Osteocyte (in vitro differentiated cells): ENCODE measurements around the gene CBX3. TPM values are rescaled to one million over a fixed set of nuclear protein-coding genes. Genes with fewer than 3 reads are reported as not detected.
A peak's percentile ranks its signal among the peaks of the same experiment; 100 is the strongest.
"Not testable (repeated sequence)": the region's sequence is repeated elsewhere in the genome, so short reads cannot be mapped to it uniquely, and the experiment has no call there.

Experiments used
- DNase-seq: peaks from one replicate; pipeline ENCODE4 v3.0.0; 2021; ENCODE audit warnings: mixed read lengths; ENCODE audit not compliant: unreplicated experiment; ENCODE audit errors: extremely low spot score
- H3K27ac Mint-ChIP-seq: one replicate; pipeline ENCODE4 v1.8.0; 2021; ENCODE audit warnings: mild to moderate bottlenecking, mixed read lengths; ENCODE audit not compliant: unreplicated experiment
- H3K27me3 Mint-ChIP-seq: one replicate; pipeline ENCODE4 v1.8.0; 2021; ENCODE audit warnings: mixed read lengths; ENCODE audit not compliant: unreplicated experiment
- H3K36me3 Mint-ChIP-seq: one replicate; pipeline ENCODE4 v1.8.0; 2021; ENCODE audit warnings: mixed read lengths; ENCODE audit not compliant: unreplicated experiment
- H3K4me1 Mint-ChIP-seq: one replicate; pipeline ENCODE4 v1.8.0; 2021; ENCODE audit warnings: mixed read lengths; ENCODE audit not compliant: unreplicated experiment
- H3K4me3 Mint-ChIP-seq: one replicate; pipeline ENCODE4 v1.8.0; 2021; ENCODE audit warnings: mild to moderate bottlenecking, moderate library complexity, mixed read lengths; ENCODE audit not compliant: unreplicated experiment
- H3K9me3 Mint-ChIP-seq: one replicate; pipeline ENCODE4 v1.8.0; 2021; ENCODE audit warnings: mixed read lengths; ENCODE audit not compliant: unreplicated experiment
- long read RNA-seq: library from polyadenylated mRNA; unstranded; transcript quantifications from one replicate; pipeline ENCODE4 v2.0.0, GENCODE V29; 2021
- total RNA-seq: library from RNA; stranded (reverse); gene quantifications from 2 replicates; pipeline ENCODE4 v1.2.1, GENCODE V29; 2021
- TF ChIP-seq, protein P1 (sequence below): fragments of 200-600 bp; sonication (generic); IDR thresholded peaks from 2 replicates; pipeline ENCODE4 v1.5.0; 2021; ENCODE audit warnings: antibody characterized with exemption, mild to moderate bottlenecking, moderate library complexity

The CBX3 gene
- 133 and 135 TPM in 2 replicates for total RNA-seq
- long read RNA-seq, transcript CBX3-203 (6 exons, 1,717 nt): minor isoform, 9 of 375 reads
- long read RNA-seq, transcript CBX3-202 (6 exons, 1,857 nt): major isoform, 289 of 375 reads
- long read RNA-seq, transcript CBX3-201 (6 exons, 2,128 nt): minor isoform, 37 of 375 reads
- long read RNA-seq, partial matches to known transcripts: 26 of 375 reads
- long read RNA-seq, other reads (novel, unspliced or antisense): 13 of 375 reads

- Mint-ChIP-seq H3K27ac (peak within 1 kb of the TSS; percentile 100), H3K4me1 (peaks cover 47% of the 10 kb centered on the region), H3K9me3 (no peaks in the 10 kb centered on the region), H3K27me3 (no peaks in the 10 kb centered on the region), H3K36me3 (peaks cover 49% of the 10 kb centered on the region), H3K4me3 (peak within 1 kb of the TSS; percentile 99)
- TF ChIP-seq, protein P1, sequence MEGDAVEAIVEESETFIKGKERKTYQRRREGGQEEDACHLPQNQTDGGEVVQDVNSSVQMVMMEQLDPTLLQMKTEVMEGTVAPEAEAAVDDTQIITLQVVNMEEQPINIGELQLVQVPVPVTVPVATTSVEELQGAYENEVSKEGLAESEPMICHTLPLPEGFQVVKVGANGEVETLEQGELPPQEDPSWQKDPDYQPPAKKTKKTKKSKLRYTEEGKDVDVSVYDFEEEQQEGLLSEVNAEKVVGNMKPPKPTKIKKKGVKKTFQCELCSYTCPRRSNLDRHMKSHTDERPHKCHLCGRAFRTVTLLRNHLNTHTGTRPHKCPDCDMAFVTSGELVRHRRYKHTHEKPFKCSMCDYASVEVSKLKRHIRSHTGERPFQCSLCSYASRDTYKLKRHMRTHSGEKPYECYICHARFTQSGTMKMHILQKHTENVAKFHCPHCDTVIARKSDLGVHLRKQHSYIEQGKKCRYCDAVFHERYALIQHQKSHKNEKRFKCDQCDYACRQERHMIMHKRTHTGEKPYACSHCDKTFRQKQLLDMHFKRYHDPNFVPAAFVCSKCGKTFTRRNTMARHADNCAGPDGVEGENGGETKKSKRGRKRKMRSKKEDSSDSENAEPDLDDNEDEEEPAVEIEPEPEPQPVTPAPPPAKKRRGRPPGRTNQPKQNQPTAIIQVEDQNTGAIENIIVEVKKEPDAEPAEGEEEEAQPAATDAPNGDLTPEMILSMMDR: no peak
- peak; percentile 95 for DNase-seq
These were observed at the start of gene CBX3 for GRCh38 chr7:26201247-26202018. Gene CBX3 (plus strand): TSS chr7:26201745. CDS start chr7:26202999, 1,254 bp downstream.

DNA sequence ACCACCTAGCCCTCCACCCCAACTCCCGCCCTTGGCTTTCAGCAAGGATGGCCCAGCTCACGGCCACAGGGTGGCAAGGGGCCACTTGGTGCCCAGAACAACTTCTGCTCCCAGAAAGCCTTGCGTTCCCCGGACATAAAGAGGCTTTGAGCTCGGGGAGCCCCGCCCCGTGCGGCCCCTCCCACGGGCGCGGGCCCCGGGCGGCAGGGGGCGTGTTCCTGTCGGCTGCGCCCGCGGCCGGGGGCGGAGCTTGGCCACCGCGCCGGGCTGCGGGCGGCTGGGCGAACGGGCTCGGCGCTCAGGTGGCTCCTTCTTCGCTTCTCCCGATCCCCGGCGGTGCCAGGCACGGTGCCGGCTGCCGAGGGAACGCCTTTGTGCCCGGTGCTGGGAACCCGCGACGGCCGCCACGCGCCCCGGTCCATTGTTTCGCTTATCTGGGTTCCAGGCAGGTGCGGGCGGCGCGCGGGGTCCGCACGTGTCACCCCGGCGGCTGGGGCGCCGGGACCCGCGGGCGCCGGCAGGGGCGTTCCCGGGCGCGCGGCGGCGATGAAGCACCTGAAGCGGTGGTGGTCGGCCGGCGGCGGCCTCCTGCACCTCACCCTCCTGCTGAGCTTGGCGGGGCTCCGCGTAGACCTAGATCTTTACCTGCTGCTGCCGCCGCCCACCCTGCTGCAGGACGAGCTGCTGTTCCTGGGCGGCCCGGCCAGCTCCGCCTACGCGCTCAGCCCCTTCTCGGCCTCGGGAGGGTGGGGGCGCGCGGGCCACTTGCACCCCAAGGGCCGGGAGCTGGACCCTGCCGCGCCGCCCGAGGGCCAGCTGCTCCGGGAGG lies 49.4 kb upstream of the CBX3 start, which contains the start of gene NFE2L3:
NFE2L3 (plus strand) TSS at position 246 of the 829 bp plus-strand sequence; CDS start at position 547, 301 bp downstream.
- Mint-ChIP-seq H3K9me3 (no peaks in the 10 kb centered on the region), H3K36me3 (no peaks in the 10 kb centered on the region), H3K27ac (no peak within 1 kb of the TSS), H3K4me1 (peaks cover 30% of the 10 kb centered on the region), H3K4me3 (peak within 1 kb of the TSS; percentile 57), H3K27me3 (peaks cover 42% of the 10 kb centered on the region)
- TF ChIP-seq, protein P1: peak; percentile 9
- peak; percentile 83 for DNase-seq

GRCh38 chr7:26152782-26153240 lies 48.7 kb upstream of the CBX3 start:
- peak overlapping the region; percentile 47 for H3K4me3 Mint-ChIP-seq
- H3K27ac Mint-ChIP-seq: not testable (repeated sequence)
- peaks cover 30% of the 10 kb centered on the region for H3K4me1 Mint-ChIP-seq

DNA sequence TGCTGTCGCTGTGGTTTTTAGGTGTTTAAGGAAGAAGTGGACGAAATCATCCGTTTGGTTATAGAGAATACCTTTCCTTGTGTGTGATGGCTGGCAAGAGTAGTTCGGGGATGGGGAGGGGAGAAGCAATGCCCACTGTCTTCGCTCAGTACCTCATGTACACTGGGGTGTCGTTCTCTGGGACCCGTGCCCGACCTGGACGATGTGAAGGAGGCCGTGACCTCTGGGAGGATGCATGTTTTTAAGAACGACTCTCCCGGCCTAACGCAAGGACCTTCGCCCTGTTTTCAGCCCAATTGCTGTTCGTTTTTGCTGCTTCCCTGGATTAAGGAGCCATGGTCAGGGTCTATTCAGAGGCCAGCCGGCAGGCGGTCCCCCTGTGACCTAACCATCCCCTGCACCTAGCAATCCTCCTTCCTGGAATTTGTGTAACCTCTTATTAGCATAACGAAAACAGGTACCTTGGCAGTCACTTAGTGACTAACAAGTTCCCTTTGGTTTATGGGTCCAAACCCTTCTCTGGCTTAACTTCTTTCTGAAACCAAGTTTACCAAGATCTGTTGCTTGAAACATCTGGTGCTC lies 48.2 kb upstream of the CBX3 start:
- Mint-ChIP-seq H3K36me3 (no peaks in the 10 kb centered on the region), H3K27ac (no peak overlapping the region), H3K9me3 (no peaks in the 10 kb centered on the region), H3K4me1 (peaks cover 30% of the 10 kb centered on the region), H3K4me3 (peak overlapping the region; percentile 47), H3K27me3 (peaks cover 42% of the 10 kb centered on the region)
- TF ChIP-seq, protein P1: no peak
- no peak for DNase-seq

More at GRCh38 chr7:26152782-26153240, 48.7 kb upstream of the CBX3 start:
- H3K36me3 Mint-ChIP-seq, DNase-seq, H3K9me3 Mint-ChIP-seq: not testable (repeated sequence)
- peaks cover 42% of the 10 kb centered on the region for H3K27me3 Mint-ChIP-seq
